Smooth muscle cell (in vitro differentiated cells): ENCODE data around the gene TULP1. TPM values are rescaled to one million over a fixed set of nuclear protein-coding genes. Genes with fewer than 3 reads are reported as not detected.

Experiments
- DNase-seq: peaks from one replicate; lab custom pipeline; 2025; ENCODE audit not compliant: unreplicated experiment; lab: John Stamatoyannopoulos, UW
- H2AFZ ChIP-seq: fragments of 200-600 bp; sonication (generic); 2 replicates; pipeline ENCODE4 v1.6.0; 2016; ENCODE audit warnings: antibody characterized with exemption, low read depth, mild to moderate bottlenecking
- H3F3A ChIP-seq: fragments of 200-600 bp; sonication (generic); 2 replicates; pipeline ENCODE4 v1.6.0; 2017; ENCODE audit warnings: antibody characterized with exemption, low read depth
- H3K27ac ChIP-seq: fragments of 200-600 bp; sonication (generic); 2 replicates; pipeline ENCODE4 v1.5.1; 2016; ENCODE audit warnings: low read depth, mild to moderate bottlenecking
- H3K27me3 ChIP-seq: fragments of 200-600 bp; sonication (generic); 2 replicates; pipeline ENCODE4 v1.6.1; 2016; ENCODE audit warnings: low read depth, mild to moderate bottlenecking
- H3K36me3 ChIP-seq: fragments of 200-600 bp; sonication (generic); 2 replicates; pipeline ENCODE4 v1.5.1; 2016; ENCODE audit warnings: low read depth
- H3K4me1 ChIP-seq: fragments of 200-600 bp; sonication (generic); 2 replicates; pipeline ENCODE4 v1.5.1; 2016; ENCODE audit warnings: low read depth
- H3K4me2 ChIP-seq: fragments of 200-600 bp; sonication (generic); 2 replicates; pipeline ENCODE4 v1.6.0; 2016; ENCODE audit warnings: mild to moderate bottlenecking
- H3K4me3 ChIP-seq: fragments of 200-600 bp; sonication (generic); 2 replicates; pipeline ENCODE4 v1.5.1; 2016; ENCODE audit warnings: mild to moderate bottlenecking
- H3K79me2 ChIP-seq: fragments of 200-600 bp; sonication (generic); 2 replicates; pipeline ENCODE4 v1.6.0; 2016; ENCODE audit warnings: low read depth, mild to moderate bottlenecking
- H3K9ac ChIP-seq: fragments of 200-600 bp; sonication (generic); 2 replicates; pipeline ENCODE4 v1.6.0; 2016; ENCODE audit warnings: low read depth
- H3K9me3 ChIP-seq: fragments of 200-600 bp; sonication (generic); replicated peaks from 2 replicates; pipeline ENCODE4 v1.5.1; 2016; ENCODE audit warnings: low read depth
- H4K20me1 ChIP-seq: fragments of 200-600 bp; sonication (generic); 2 replicates; pipeline ENCODE4 v1.6.0; 2016; ENCODE audit warnings: low read depth
- WGBS: methylation state at CpG from one replicate; pipeline ENCODE4 v1.1.7; 2016; ENCODE audit warnings: low lambda C conversion rate; 5-methylcytosine and 5-hydroxymethylcytosine counted together
- polyA plus RNA-seq: library from polyadenylated mRNA; unstranded; fragments of >200 nt; fragmentation: Nextera tagmentation; extraction: Ambion mirVana; gene quantifications from 2 replicates; pipeline ENCODE4 v1.2.1, GENCODE V29; 2016
- total RNA-seq: library from RNA; depleted of rRNA; stranded (reverse); fragments of >200 nt; gene quantifications from 2 replicates; pipeline ENCODE4 v1.2.3, GENCODE V29; 2014
- TF ChIP-seq, protein P1 (sequence below): fragments of 200-600 bp; sonication (generic); IDR thresholded peaks from 2 replicates; pipeline ENCODE4 v1.5.1; 2017; ENCODE audit warnings: borderline replicate concordance, mild to moderate bottlenecking, antibody characterized with exemption; ENCODE audit not compliant: insufficient read depth, poor library complexity, severe bottlenecking

TULP1 gene
- total and polyA plus RNA-seq, 2 experiments from 2014 or later: 0.26 to 0.31 TPM

DNA sequence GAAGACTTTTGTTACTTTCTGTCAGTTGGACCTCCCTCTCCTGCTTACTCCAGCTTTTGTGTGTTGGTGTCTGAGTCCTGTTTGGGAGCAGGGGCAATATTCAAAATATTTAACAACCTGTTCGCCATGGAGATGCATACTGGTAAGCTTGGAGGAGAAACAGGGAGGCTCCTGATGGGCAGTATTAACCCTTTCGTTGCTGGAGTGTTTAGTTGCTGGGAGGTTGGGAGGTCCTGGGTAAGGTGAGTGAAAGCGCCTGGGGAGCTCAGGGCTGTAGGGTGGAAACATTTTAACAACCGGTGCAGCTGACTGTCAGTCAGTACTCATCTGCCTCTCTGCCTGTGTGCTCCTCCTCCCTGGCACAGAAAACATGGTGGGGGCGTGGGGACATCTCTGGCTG is 4.2 kb downstream of the TULP1 start:
- Histone ChIP-seq H3F3A (no peaks in the 10 kb centered on the region), H2AFZ (no peak overlapping the region), H3K79me2 (no peaks in the 10 kb centered on the region), H3K4me2 (no peak overlapping the region), H3K4me1 (no peaks in the 10 kb centered on the region), H3K36me3 (no peaks in the 10 kb centered on the region), H4K20me1 (no peaks in the 10 kb centered on the region), H3K27ac (no peak overlapping the region), H3K27me3 (no peaks in the 10 kb centered on the region), H3K9ac (no peak overlapping the region), H3K9me3 (no peaks in the 10 kb centered on the region), H3K4me3 (no peak overlapping the region)
- no peak for DNase-seq
- 75% methylated on average over 5 of the region's 5 CpGs for WGBS
- TF ChIP-seq, protein P1, sequence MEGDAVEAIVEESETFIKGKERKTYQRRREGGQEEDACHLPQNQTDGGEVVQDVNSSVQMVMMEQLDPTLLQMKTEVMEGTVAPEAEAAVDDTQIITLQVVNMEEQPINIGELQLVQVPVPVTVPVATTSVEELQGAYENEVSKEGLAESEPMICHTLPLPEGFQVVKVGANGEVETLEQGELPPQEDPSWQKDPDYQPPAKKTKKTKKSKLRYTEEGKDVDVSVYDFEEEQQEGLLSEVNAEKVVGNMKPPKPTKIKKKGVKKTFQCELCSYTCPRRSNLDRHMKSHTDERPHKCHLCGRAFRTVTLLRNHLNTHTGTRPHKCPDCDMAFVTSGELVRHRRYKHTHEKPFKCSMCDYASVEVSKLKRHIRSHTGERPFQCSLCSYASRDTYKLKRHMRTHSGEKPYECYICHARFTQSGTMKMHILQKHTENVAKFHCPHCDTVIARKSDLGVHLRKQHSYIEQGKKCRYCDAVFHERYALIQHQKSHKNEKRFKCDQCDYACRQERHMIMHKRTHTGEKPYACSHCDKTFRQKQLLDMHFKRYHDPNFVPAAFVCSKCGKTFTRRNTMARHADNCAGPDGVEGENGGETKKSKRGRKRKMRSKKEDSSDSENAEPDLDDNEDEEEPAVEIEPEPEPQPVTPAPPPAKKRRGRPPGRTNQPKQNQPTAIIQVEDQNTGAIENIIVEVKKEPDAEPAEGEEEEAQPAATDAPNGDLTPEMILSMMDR: no peak

DNA sequence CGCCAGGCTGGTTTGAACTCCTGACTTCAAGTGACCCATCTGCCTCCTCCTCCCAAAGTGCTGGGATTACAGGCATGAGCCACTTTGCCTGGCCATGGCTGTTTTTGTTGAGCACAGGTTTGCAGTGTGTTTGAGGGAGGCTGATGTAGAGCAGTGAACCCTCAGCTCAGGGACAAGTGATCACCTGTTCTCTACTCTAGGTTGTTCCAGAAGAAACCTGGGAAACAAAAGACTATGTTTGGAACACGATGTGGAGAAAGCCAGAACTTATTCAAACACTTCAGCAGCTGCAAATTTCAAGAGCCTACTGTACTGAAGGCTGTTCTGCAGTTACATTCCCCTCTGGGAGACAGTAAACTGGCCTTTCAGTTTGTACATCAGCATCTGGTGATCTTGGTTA is 4.7 kb downstream of the TULP1 start:
- DNase-seq: no peak
- WGBS: 86% methylated on average over 2 of the region's 2 CpGs
- Histone ChIP-seq H3K9ac (no peak overlapping the region), H3K4me2 (no peak overlapping the region), H2AFZ (no peak overlapping the region), H3F3A (no peaks in the 10 kb centered on the region), H3K4me1 (no peaks in the 10 kb centered on the region), H4K20me1 (no peaks in the 10 kb centered on the region), H3K36me3 (no peaks in the 10 kb centered on the region), H3K79me2 (no peaks in the 10 kb centered on the region), H3K4me3 (no peak overlapping the region), H3K27ac (no peak overlapping the region), H3K27me3 (no peaks in the 10 kb centered on the region), H3K9me3 (no peaks in the 10 kb centered on the region)
- TF ChIP-seq, protein P1: no peak

DNA sequence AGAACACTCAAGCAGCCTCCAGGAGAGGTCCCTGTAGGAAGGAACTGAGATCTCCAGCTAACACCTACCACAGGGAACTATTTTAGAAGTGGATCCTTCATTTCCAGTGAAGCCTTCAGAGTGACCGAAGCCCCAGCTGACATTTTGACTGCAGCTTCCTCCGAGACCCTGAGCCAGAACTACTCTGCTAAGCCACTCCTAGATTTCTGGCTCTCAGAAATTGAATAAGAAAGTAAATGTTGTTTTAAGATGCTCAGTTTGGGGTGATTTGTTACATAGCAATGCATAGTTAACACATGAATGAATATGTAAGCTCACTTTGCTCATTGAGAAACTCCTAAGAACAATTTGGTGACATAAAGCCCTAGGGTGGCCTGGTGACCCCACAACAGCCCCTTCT is 5.5 kb downstream of the TULP1 start:
- TF ChIP-seq, protein P1: no peak
- Histone ChIP-seq H3K4me2 (no peak overlapping the region), H2AFZ (no peak overlapping the region), H3K9me3 (no peaks in the 10 kb centered on the region), H3K4me3 (no peak overlapping the region), H4K20me1 (no peaks in the 10 kb centered on the region), H3K36me3 (no peaks in the 10 kb centered on the region), H3F3A (no peaks in the 10 kb centered on the region), H3K79me2 (no peaks in the 10 kb centered on the region), H3K27me3 (no peaks in the 10 kb centered on the region), H3K9ac (no peak overlapping the region), H3K4me1 (no peaks in the 10 kb centered on the region), H3K27ac (no peak overlapping the region)
- 98% methylated on average over 2 of the region's 2 CpGs for WGBS
- DNase-seq: no peak

DNA sequence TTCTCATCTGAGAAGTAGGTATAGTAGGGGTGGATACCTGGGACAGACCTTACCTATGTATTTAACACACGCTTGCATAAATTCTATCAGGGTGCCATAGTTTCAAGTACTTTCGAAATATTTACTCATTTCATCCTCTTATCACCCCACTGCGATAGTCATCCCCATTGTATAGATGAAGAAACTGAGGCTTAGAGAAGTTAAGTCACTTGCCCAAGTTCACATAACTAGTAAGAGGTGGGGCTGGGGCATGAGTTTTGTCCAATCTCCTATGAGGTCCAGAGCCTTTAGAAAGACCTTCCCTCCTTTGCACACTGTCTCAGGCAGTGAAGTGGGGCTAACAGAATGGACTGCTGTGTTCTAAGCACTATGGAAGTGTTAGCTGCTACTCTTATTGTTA is 6.2 kb downstream of the TULP1 start:
- DNase-seq: no peak
- WGBS: 95% methylated on average over 3 of the region's 3 CpGs
- Histone ChIP-seq H3K27ac (no peak overlapping the region), H3K27me3 (no peaks in the 10 kb centered on the region), H3K9ac (no peak overlapping the region), H3K4me1 (no peaks in the 10 kb centered on the region), H3K36me3 (no peaks in the 10 kb centered on the region), H4K20me1 (no peaks in the 10 kb centered on the region), H2AFZ (no peak overlapping the region), H3K4me3 (no peak overlapping the region), H3F3A (no peaks in the 10 kb centered on the region), H3K9me3 (no peaks in the 10 kb centered on the region), H3K4me2 (no peak overlapping the region), H3K79me2 (no peaks in the 10 kb centered on the region)
- TF ChIP-seq, protein P1: no peak
